ENCODE measurements around the gene ITPRID1.

The ITPRID1 gene

DNA sequence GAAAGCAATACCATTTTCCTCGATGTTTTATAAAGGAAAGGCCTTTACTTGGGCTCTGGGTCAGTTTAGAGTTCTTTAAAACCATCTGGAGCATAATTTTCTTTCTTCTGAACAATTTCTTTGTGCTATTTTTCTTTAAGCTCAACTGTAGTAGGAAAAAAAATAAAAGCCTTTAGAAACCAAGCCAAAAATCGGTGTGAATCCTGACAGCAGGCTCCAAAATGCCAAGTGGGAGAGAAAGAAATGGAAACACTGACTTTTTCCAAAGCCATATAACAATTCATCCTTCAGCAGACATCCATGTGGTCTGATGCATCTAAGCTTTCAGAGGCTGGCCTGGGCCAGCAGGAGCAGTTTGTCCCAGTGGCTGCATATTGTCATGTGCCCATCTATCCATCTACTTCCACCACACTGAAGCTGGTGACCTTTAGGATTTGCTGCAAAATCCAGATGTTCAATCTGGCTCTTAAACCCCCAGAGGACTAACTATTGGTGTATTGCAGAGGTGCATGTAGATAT is 23.0 kb upstream of the ITPRID1 start:
- TF ChIP-seq, protein P1, sequence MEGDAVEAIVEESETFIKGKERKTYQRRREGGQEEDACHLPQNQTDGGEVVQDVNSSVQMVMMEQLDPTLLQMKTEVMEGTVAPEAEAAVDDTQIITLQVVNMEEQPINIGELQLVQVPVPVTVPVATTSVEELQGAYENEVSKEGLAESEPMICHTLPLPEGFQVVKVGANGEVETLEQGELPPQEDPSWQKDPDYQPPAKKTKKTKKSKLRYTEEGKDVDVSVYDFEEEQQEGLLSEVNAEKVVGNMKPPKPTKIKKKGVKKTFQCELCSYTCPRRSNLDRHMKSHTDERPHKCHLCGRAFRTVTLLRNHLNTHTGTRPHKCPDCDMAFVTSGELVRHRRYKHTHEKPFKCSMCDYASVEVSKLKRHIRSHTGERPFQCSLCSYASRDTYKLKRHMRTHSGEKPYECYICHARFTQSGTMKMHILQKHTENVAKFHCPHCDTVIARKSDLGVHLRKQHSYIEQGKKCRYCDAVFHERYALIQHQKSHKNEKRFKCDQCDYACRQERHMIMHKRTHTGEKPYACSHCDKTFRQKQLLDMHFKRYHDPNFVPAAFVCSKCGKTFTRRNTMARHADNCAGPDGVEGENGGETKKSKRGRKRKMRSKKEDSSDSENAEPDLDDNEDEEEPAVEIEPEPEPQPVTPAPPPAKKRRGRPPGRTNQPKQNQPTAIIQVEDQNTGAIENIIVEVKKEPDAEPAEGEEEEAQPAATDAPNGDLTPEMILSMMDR (IDR thresholded peaks at IDR 0.05; ENCODE audit: borderline replicate concordance, control extremely low read depth, extremely low read depth, insufficient read depth, missing control alignments): no peak
- in situ Hi-C loops (cut with MboI; ENCODE audit: low sequenced_read_pairs, unreplicated experiment): no loop called here
- DNase-seq (ENCODE audit: low spot score): no peak

DNA sequence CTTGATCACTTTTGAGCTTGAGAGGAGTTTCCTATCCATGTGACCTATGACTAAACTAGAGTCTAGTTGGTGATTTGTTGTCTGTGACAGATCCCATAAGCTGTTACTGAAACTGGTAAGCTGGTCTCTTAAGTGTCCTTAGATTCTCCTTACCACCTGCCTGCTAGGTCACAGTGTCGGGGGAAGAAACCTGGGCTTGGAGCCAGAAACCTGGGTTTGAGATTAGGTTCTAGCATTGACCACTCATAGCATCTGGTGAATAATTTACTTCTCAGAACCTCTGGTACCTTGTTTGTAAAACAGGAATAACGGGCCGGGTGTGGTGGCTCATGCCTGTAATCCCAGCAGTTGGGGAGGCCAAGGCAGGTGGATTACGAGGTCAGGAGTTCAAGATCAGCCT is 21.8 kb upstream of the ITPRID1 start:
- TF ChIP-seq, protein P1 (IDR thresholded peaks at IDR 0.05; ENCODE audit: borderline replicate concordance, control extremely low read depth, extremely low read depth, insufficient read depth, missing control alignments): no peak
- no peak for DNase-seq (ENCODE audit: low spot score)
- in situ Hi-C loops (cut with MboI; ENCODE audit: low sequenced_read_pairs, unreplicated experiment): no loop called here

DNA sequence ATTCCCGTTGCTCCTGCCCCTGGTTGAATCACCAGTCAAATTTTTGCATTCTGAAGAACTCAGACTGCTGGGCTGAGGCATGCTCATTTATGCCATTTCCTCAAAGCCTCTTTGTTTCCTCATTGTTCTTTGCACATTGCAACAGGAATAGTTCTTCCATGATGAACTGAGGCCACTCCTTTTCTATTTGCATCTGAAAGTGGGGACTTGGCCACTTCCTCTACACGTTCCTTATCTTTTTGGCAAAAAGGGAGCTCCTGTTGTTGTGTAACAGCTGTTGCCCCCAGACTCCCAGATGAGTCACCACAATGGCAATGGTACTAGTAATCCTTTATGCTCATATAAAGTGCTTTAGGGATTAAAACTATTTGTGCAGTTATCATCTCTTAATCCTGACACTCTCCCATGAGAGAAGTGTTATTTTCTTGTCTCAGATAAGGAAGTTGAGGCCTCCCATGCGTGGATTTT is 20.1 kb upstream of the ITPRID1 start:
- no peak for DNase-seq (ENCODE audit: low spot score)
- in situ Hi-C loops (cut with MboI; ENCODE audit: low sequenced_read_pairs, unreplicated experiment): no loop called here
- TF ChIP-seq, protein P1 (IDR thresholded peaks at IDR 0.05; ENCODE audit: borderline replicate concordance, control extremely low read depth, extremely low read depth, insufficient read depth, missing control alignments): no peak

DNA sequence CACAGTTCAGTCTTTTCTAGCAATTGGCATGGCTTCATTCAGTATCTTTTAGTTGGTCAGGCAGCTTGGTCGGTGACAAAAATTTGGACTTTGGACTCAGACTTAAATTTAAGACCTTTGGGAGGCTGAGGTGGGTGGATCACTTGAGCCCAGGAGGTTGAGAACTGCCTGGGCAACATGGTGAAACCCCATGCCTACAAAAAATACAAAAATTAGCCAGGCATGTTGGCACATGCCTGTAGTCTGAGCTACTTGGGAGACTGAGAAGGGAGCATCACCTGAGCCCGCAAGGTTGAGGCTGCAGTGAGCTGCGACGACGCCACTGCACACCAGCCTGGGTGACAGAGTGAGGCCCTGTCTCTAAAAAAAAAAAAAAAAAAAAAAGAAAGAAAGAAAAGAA is 19.5 kb upstream of the ITPRID1 start:
- no peak for DNase-seq (ENCODE audit: low spot score)
- TF ChIP-seq, protein P1 (IDR thresholded peaks at IDR 0.05; ENCODE audit: borderline replicate concordance, control extremely low read depth, extremely low read depth, insufficient read depth, missing control alignments): no peak
- in situ Hi-C loops (cut with MboI; ENCODE audit: low sequenced_read_pairs, unreplicated experiment): no loop called here

DNA sequence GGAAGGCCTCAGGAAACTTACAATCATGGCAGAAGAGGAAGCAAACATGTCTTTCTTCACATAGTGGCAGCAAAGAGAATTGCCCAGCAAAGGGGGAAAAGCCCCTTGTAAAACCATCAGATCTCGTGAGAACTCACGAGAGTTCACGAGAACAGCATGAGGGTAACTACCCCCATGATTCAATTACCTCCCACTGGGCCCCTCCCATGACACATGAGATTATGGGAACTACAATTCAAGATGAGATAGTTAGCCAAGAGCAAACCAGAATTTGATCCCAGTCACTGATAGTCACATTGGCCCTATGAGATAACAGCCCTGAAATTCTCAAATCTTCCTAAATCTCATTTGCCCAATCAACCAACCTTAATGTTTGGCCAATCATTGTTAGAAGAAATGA is 18.2 kb upstream of the ITPRID1 start:
- in situ Hi-C loops (cut with MboI; ENCODE audit: low sequenced_read_pairs, unreplicated experiment): no loop called here
- no peak for DNase-seq (ENCODE audit: low spot score)
- TF ChIP-seq, protein P1 (IDR thresholded peaks at IDR 0.05; ENCODE audit: borderline replicate concordance, control extremely low read depth, extremely low read depth, insufficient read depth, missing control alignments): no peak

DNA sequence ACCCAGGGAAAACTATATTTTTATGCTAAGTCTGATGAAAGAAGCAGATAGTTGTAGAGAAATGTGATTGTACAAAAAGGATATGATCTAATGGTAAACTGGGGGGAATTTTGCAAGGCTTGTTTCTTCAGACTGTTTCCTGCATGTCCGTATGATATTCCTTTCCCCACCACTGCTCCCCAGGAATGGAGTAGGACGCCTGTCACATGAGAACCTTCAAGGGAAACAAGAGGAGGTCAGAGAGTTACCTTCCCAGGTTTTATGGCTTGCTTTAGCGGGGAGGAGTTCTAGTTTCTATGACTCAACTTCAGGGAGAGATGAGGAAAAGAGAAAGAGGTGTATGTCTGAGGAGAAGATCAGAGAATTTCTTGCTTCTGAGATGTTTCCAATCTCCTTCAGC is 16.4 kb upstream of the ITPRID1 start:
- TF ChIP-seq, protein P1 (IDR thresholded peaks at IDR 0.05; ENCODE audit: borderline replicate concordance, control extremely low read depth, extremely low read depth, insufficient read depth, missing control alignments): no peak
- DNase-seq (ENCODE audit: low spot score): no peak
- in situ Hi-C loops (cut with MboI; ENCODE audit: low sequenced_read_pairs, unreplicated experiment): no loop called here

All from GM13976 (cell line).